Activated CD4-positive, alpha-beta T cell treated with anti-CD3 and anti-CD28 coated beads, Interleukin-2, amount 50 U/mL, for 48 hours (primary cell): ENCODE data around the gene PLEKHA8.

Experiments used
- DNase-seq, 2 experiments: peaks; one replicate each; pipeline ENCODE4 v3.0.0-alpha.2; 2020

PLEKHA8 gene

DNA sequence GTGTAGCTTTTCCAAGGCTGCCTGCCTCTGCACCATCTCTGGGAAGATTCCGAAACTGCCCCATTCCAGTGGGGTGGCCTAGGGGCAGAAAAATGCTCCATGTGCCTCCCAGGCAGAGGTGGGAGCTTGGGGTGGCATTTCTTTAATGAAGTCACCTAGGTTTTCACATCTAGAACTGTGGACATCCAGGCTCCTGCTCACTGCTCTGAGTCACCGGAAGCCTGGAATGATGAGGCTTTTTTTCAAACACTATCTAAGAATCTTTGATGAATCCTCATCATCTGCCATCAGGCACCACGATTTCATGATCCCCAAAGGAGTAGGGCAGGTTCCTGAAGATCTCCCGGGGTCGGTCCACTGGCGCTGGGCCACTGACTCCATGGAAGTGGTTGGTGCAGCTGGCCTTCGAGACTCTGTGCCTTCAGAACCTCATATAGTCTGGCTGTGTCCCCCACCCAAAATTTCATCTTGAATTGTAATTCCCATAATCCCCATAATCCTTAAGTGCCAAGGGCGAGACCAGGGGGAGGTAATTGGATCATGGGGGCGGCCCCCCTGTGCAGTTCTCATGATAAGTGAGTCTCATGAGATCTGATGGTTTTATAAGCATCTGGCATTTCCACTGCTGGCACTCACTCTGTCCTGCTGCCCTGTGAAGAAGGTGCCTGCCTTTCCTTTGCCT is 143.7 kb downstream of the PLEKHA8 start:
- DNase-seq, result no peak

DNA sequence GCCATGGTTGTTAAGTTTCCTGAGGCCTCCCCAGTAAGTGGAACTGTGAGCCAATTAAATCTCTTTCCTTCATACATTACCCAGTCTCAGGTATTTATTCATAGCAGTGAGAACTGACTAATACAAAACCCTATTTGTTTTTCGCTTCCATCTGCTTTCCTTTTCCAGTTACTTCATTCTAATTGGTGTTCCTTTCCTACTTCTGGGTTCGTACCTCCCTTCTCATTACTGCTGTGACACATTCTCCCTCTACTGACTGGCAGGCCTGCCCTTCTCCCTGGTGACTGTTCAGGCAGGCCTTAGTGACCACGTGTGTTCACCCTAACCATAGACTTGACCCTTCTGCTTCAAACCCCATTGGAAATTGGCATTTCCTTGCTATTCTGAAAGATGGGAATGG is 144.2 kb downstream of the PLEKHA8 start:
- no peak for DNase-seq

DNA sequence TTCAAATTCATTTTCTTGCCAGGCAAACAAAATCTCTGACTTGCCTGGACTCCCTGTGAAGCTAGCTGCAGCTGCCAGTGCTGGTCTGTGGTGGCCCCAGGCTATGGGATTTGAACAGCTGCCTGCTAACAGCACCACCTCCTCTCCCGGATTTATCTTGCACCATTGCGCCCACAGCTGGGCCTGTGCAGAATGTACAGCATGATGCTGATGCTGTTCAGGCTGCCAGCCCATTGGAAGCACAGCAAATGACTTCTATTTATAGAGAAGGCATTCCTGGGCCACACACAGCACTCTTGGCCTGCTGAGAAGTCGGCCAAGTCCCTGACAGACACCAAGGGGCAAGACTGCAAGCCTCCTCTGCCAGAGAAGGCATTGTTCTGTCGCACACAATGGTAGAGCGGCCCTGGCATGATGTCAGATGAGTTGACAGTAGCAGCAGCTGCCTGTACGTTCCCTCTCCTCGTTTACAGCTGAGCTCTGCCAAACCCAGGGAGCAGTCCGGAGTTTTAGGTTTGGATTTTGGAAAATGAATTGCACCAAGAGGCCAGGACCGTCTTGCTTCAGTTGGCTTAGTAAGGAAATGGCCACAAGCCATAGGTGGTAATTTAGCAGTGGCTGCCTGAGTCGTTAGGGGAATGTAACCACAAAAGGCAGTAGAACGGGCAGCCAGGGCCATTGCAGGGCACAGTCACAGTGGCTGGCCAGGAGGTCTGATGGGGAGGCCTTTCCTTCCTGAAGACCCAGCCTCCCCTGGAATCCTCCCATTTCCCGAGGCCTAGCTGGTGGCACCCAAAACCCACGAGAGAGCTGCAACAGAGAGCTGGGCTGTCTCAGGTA is 145.1 kb downstream of the PLEKHA8 start:
- no peak for DNase-seq

DNA sequence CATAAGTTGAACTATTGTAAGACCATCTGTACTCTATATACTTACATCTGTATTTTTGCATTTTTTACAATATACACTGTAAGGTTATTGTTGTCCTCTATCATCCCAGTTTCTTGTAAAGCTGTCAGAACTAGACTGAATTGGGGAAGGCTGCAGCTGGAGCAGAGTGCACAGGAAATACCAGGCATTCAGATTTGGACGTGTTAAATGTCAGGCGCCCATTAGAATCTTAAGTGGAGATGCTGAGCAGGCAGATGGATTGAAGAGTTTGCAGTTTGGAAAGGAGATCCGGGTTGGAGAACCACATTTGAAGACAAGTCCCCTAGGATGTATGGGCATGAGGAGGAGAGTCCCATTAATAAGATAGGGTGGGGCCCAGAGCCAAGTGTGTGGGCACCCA is 147.0 kb downstream of the PLEKHA8 start:
- no peak for DNase-seq

DNA sequence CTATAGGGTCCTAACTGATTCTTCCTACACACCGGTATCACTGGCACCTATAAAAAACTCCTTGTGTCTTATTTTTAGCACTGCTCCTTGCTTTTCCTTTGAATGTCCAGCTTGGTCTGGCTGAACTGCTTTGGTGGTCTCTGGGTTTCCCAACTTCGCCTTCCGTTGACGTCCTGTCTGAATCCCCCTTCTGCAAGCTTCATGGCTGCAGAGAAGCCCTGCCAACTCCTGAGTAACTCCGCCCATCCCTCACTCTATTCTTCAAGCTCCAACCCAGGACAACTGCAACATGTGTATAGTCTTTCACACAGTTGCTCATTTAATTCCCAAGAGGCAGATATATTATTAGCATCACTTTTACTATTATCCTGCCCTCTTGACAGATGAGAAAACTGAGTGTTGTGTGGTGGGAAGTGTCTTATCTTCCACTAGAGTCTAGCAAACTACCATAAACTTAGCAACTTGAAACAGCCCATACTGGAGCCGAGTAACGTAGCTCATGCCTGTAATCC is 147.5 kb downstream of the PLEKHA8 start:
- no peak for DNase-seq

DNA sequence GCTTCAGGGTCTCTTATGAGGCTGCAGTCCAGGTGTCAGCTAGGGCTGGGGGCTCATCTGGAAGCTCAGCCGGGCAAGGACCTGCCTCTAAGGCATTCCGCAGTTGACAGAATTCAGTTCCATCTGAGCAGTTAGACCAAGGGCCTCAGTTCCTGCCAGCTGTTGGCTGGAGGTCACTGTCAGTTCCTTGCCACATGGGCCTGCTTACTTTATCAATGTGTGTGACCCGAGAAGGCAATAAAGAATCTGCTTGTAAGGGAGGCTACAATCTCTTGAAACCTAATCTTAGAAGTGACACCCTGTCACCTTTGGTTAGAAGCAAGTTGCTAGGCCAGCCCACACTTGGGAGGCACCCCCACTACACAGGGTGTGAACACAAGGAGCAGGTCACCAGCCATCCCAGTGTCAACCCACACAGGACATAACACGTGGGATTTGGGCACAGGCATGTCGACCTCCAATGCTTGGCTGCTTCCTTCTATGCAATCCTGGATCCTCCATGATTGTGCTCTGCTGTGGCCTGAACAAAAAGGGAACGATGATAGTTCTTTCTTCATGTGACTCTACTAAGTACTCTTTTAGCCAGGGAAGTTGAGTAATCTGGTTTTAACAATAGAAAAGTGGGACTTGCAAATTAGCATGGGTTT is 148.4 kb downstream of the PLEKHA8 start:
- DNase-seq, result no peak

DNA sequence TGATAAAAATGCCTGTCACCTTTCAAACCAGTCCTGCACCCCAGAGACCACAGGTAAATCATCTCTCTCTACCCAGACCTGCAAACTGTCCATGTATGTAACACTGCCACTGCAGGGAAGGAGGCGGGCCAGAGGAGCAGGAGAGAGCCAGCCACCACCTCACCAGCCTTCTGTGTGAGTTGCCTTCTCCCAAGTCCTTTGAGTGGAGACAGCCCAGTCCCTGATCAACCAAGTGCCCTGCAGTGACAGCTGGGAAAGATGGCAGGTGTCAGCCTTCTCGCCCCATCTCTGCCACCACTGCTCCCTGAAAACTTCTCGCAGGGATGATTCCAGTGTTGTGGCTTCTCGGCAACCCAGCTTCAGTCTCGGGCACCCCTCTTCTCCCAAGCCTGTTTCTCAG is 149.0 kb downstream of the PLEKHA8 start:
- no peak for DNase-seq

DNA sequence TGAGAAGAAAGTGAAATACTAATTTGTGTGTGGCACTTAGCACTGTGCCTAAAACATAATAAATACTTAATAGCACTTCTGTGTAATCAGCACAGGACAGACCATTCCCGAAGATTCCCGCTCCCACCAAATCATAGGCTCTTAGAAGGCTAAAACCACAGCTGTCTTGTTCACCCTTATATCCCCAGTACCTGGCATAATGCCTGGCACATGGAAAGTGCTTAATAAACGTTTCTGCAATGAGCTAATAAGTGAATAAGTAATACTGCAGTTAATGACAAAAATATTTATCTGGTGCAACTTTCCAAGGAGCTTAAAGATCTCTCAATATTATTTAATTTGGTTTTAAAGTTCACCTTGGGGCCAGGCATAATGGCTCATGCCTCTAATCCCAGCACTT is 149.8 kb downstream of the PLEKHA8 start:
- no peak for DNase-seq

DNA sequence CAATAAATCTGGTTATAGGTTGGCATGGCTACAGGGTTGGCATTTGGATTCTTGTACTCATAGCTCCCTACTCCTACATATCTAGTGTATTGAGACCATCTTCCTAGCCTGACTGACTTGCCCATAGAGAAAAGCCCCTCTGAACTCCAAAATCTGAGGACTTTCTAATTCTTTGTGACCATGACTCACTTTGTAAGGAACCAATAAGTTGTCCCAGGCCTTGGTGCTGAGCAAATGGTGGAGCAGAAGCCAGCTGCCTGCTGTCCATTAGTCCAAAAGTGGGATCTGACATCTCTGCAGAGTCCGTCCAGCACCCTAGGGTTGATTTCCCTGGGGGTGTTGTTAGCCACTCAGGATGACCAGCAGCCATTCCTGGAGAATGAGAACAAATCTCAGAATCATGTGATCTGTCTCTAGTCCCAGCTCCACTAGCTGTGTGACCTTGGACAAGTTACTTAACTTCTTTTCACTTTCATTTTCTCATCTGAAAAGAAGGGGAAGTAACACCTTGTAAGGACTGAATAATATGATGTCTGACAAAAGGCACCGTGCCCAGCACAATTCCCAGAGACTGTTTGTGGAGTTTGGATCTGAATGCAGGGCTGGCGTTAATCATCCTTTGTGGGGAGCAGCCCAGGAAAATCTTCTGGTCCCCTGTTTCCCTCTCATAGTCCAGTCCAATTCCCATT is 150.7 kb downstream of the PLEKHA8 start:
- DNase-seq, result no peak
